IMR-90 (cell line): ENCODE data around the gene RIOX2. TPM values are rescaled to one million over a fixed set of nuclear protein-coding genes. Genes with fewer than 3 reads are reported as not detected.

Experiments used
- ATAC-seq: fragments of 200-7000 bp; cut with Tn5 transposase; 2 replicates; pipeline ENCODE4 v1.9.1; 2020; ENCODE audit warnings: low read depth, mild to moderate bottlenecking, moderate library complexity
- BruUV-seq: library from RNA; stranded (reverse); fragments of 400-500 nt; replicated peaks from 2 replicates; lab custom pipeline; 2021; lab: Mats Ljungman, UMichigan
- CTCF ChIA-PET: fragments of 300-600 bp; formaldehyde crosslinking; extraction: SDS; loops from one replicate; lab custom pipeline; 2021; ENCODE audit warnings: antibody characterized with exemption; lab: Yijun Ruan, JAX
- POLR2A ChIA-PET: fragments of 300-600 bp; sonication (Branson Sonifier 250); formaldehyde crosslinking; loops from one replicate; lab custom pipeline; 2022; ENCODE audit warnings: antibody characterized with exemption; ENCODE audit not compliant: unreplicated experiment; lab: Charles Lee
- DNase-seq: peaks from one replicate; pipeline ENCODE4 v3.0.0; 2013
- H2AFZ ChIP-seq: replicated peaks from 2 replicates; pipeline ENCODE3; 2013; ENCODE audit warnings: low read length, mild to moderate bottlenecking; ENCODE audit not compliant: poor library complexity
- H2AK5ac ChIP-seq: 2 replicates; pipeline ENCODE4 v1.6.1; 2013; ENCODE audit warnings: low read depth, low read length, inconsistent platforms
- H2AK9ac ChIP-seq: replicated peaks from 2 replicates; pipeline ENCODE3; 2013; ENCODE audit warnings: mild to moderate bottlenecking, low read depth, low read length, moderate library complexity; ENCODE audit not compliant: poor library complexity
- H2BK120ac ChIP-seq: 2 replicates; pipeline ENCODE4 v1.6.1; 2013; ENCODE audit warnings: low read depth, low read length, inconsistent platforms
- H2BK15ac ChIP-seq: 3 replicates; pipeline ENCODE4 v1.6.1; 2013; ENCODE audit warnings: low read depth, low read length, inconsistent platforms
- H2BK20ac ChIP-seq: 2 replicates; pipeline ENCODE4 v1.6.1; 2013; ENCODE audit warnings: low read depth, mild to moderate bottlenecking, inconsistent platforms, low read length, moderate library complexity
- H2BK5ac ChIP-seq: 2 replicates; pipeline ENCODE4 v1.6.1; 2013; ENCODE audit warnings: mild to moderate bottlenecking, low read depth, low read length, inconsistent platforms; ENCODE audit not compliant: poor library complexity, severe bottlenecking
- H3K14ac ChIP-seq: replicated peaks from 2 replicates; pipeline ENCODE4 v1.6.1; 2013; ENCODE audit warnings: low read depth, low read length, inconsistent platforms
- H3K18ac ChIP-seq: 2 replicates; pipeline ENCODE4 v1.6.1; 2013; ENCODE audit warnings: low read depth, low read length, control low read depth
- H3K23ac ChIP-seq: 2 replicates; pipeline ENCODE4 v1.6.1; 2013; ENCODE audit warnings: low read depth, low read length, inconsistent platforms
- H3K27ac ChIP-seq: 2 replicates; pipeline ENCODE4 v1.5.1; 2013; ENCODE audit warnings: mild to moderate bottlenecking, control low read depth, low read length; ENCODE audit not compliant: insufficient read depth
- H3K27me3 ChIP-seq: 2 replicates; pipeline ENCODE4 v1.6.1; 2013; ENCODE audit warnings: low read length; ENCODE audit not compliant: control insufficient read depth, insufficient read depth
- H3K36me3 ChIP-seq: 2 replicates; pipeline ENCODE4 v1.6.1; 2013; ENCODE audit warnings: low read length, mixed read lengths; ENCODE audit not compliant: control insufficient read depth, insufficient read depth
- H3K4ac ChIP-seq: 2 replicates; pipeline ENCODE4 v1.6.1; 2013; ENCODE audit warnings: low read depth, low read length, inconsistent platforms
- H3K4me1 ChIP-seq: 2 replicates; pipeline ENCODE4 v1.6.1; 2013; ENCODE audit warnings: low read length, mixed read lengths; ENCODE audit not compliant: control insufficient read depth, insufficient read depth
- H3K4me2 ChIP-seq: 2 replicates; pipeline ENCODE4 v1.6.1; 2013; ENCODE audit warnings: low read depth, mild to moderate bottlenecking, control low read depth, low read length, moderate library complexity
- H3K4me3 ChIP-seq: 2 replicates; pipeline ENCODE4 v1.5.1; 2013; ENCODE audit warnings: low read depth, mild to moderate bottlenecking, control low read depth, low read length, moderate library complexity; ENCODE audit not compliant: insufficient read depth
- H3K56ac ChIP-seq: 2 replicates; pipeline ENCODE4 v1.6.1; 2013; ENCODE audit warnings: low read length, inconsistent platforms; ENCODE audit not compliant: insufficient read depth; ENCODE audit errors: extremely low read depth
- H3K79me1 ChIP-seq, 2 experiments: 2 replicates each; pipeline ENCODE4 v1.6.1; 2013; ENCODE audit warnings: low read length in 2 of 2, inconsistent platforms in 1 of 2, low read depth in 1 of 2
- H3K9ac ChIP-seq: 2 replicates; pipeline ENCODE4 v1.6.1; 2013; ENCODE audit warnings: low read depth, low read length, control low read depth
- H3K9me1 ChIP-seq: 2 replicates; pipeline ENCODE4 v1.6.1; 2013; ENCODE audit warnings: low read length, inconsistent platforms; ENCODE audit not compliant: insufficient read depth
- H3K9me3 ChIP-seq: 2 replicates; pipeline ENCODE4 v1.6.1; 2013; ENCODE audit warnings: low read length; ENCODE audit not compliant: control insufficient read depth, insufficient read depth
- H4K20me1 ChIP-seq: 2 replicates; pipeline ENCODE4 v1.6.1; 2013; ENCODE audit warnings: low read length, inconsistent platforms; ENCODE audit not compliant: insufficient read depth
- H4K5ac ChIP-seq: 2 replicates; pipeline ENCODE4 v1.6.1; 2013; ENCODE audit warnings: mild to moderate bottlenecking, low read depth, low read length, control low read depth
- H4K8ac ChIP-seq, 2 experiments: 2 replicates each; pipeline ENCODE4 v1.6.1; 2013; ENCODE audit warnings: low read depth in 2 of 2, low read length in 2 of 2, control low read depth in 1 of 2, inconsistent platforms in 1 of 2
- H4K91ac ChIP-seq: 2 replicates; pipeline ENCODE4 v1.6.1; 2013; ENCODE audit warnings: low read depth, low read length, inconsistent platforms; ENCODE audit not compliant: insufficient read depth
- CHD1 ChIP-seq: IDR thresholded peaks from 2 replicates; pipeline ENCODE4 v1.6.1; 2012; ENCODE audit warnings: low read depth, low read length, improper control_type of control experiment
- CTCF ChIP-seq: conservative IDR thresholded peaks from 2 replicates; pipeline ENCODE4 v1.5.1; 2012; ENCODE audit warnings: mild to moderate bottlenecking, low read depth, low read length, improper control_type of control experiment
- NFE2L2 ChIP-seq: fragments of 150-350 bp; IDR thresholded peaks from 2 replicates; pipeline ENCODE4 v1.6.1; 2016; ENCODE audit warnings: low read depth, mild to moderate bottlenecking, low read length
- POLR2A ChIP-seq: IDR thresholded peaks from 2 replicates; pipeline ENCODE4 v1.6.1; 2012; ENCODE audit warnings: mild to moderate bottlenecking, low read depth, low read length
- WGBS, 2 experiments: methylation state at CpG; one replicate each; pipeline versions ENCODE4 v1.1.5 to v1.1.7; 2013; ENCODE audit warnings: missing lambda C conversion rate in 2 of 2; ENCODE audit not compliant: insufficient read length in 1 of 2; ENCODE audit errors: extremely low coverage in 2 of 2; 5-methylcytosine and 5-hydroxymethylcytosine counted together
- dilution Hi-C: fragments of 300-500 bp; cut with HindIII; formaldehyde crosslinking; loops from one replicate; pipeline ENCODE4 v1.14.3; 2018; ENCODE audit warnings: low sequenced_read_pairs; ENCODE audit not compliant: unreplicated experiment
- in situ Hi-C: fragments of 300-500 bp; cut with MboI; formaldehyde crosslinking; loops from 3 replicates; pipeline ENCODE4 v1.14.3; 2019; ENCODE audit warnings: low sequenced_read_pairs, inconsistent platforms, mixed read lengths
- intact Hi-C: fragments of 100-400 bp; cut with micrococcal nuclease; formaldehyde crosslinking; loops from 2 replicates; pipeline ENCODE4 v1.10.0; 2022
- polyA plus RNA-seq, 3 experiments: library from polyadenylated mRNA; depleted of rRNA; stranded (reverse); fragments of >200 nt; gene quantifications; 2 replicates each; pipeline ENCODE4 v1.2.3, GENCODE V29; 2012; ENCODE audit warnings: low replicate concordance in 1 of 3
- total RNA-seq: library from RNA; depleted of rRNA; stranded (reverse); fragments of >200 nt; gene quantifications from 2 replicates; pipeline ENCODE4 v1.2.3, GENCODE V29; 2012

The RIOX2 gene
- total and polyA plus RNA-seq, 2 of the 4 experiments (the other 2 are of a cell fraction) = 17.2 to 26.7 TPM

GRCh38 chr3:98003306-98003969 is 31.2 kb upstream of the RIOX2 start:
- no peak overlapping the region for H4K5ac ChIP-seq
- H2AK9ac ChIP-seq = no peak overlapping the region
- no peaks in the 10 kb centered on the region for H3K4me1 ChIP-seq
- ChIA-PET CTCF (interaction anchor here (0.6 kb wide), 1 partner anchor 211 kb away, joined by 4 read pairs; no protein-coding TSS in a partner anchor), POLR2A (no interaction called here)
- dilution Hi-C loops (loop anchor here (25.0 kb wide), 1 partner anchor 191 kb away; the partner anchor contains the start of gene CRYBG3), in situ Hi-C loops (no loop called here), intact Hi-C loops (no loop called here)
- no peak overlapping the region for H4K8ac ChIP-seq
- no CpG with 5 or more reads among the region's 2 CpGs for WGBS, 2 experiments
- H2BK15ac ChIP-seq = no peak overlapping the region
- no peaks in the 10 kb centered on the region for H3K36me3 ChIP-seq
- H3K79me1 ChIP-seq = no peaks in the 10 kb centered on the region
- H2AK5ac ChIP-seq = no peak overlapping the region
- H3K56ac ChIP-seq = no peak overlapping the region
- H2BK120ac ChIP-seq = no peak overlapping the region
- no peak overlapping the region for H2BK20ac ChIP-seq
- H3K27me3 ChIP-seq = peaks cover 3% of the 10 kb centered on the region; the same call in 1 of the 2 replicates
- DNase-seq = no peak
- no peak overlapping the region for H3K4me2 ChIP-seq
- no peak overlapping the region for H4K91ac ChIP-seq
- H3K14ac ChIP-seq = no peak overlapping the region
- H3K4me3 ChIP-seq = no peak overlapping the region
- TF ChIP-seq CTCF (no peak), CHD1 (no peak), POLR2A (no peak), NFE2L2 (no peak)
- H2AFZ ChIP-seq = no peak overlapping the region
- H2BK5ac ChIP-seq = no peak overlapping the region
- ATAC-seq = no peak
- no peak overlapping the region for H3K23ac ChIP-seq
- BruUV-seq = no TSS peak
- no peak overlapping the region for H3K4ac ChIP-seq
- H3K9ac ChIP-seq = no peak overlapping the region
- H3K9me1 ChIP-seq = no peaks in the 10 kb centered on the region
- no peak overlapping the region for H3K18ac ChIP-seq
- H3K9me3 ChIP-seq = no peaks in the 10 kb centered on the region
- H4K20me1 ChIP-seq = no peaks in the 10 kb centered on the region
- H3K27ac ChIP-seq = no peak overlapping the region
